Measurements from ENCODE around the gene ABHD16A. TPM values are rescaled to one million over a fixed set of nuclear protein-coding genes. Genes with fewer than 3 reads are reported as not detected.

The ABHD16A gene
- total and polyA plus RNA-seq, 4 donors = 26.6 to 59.4 (median 34.9) TPM

DNA sequence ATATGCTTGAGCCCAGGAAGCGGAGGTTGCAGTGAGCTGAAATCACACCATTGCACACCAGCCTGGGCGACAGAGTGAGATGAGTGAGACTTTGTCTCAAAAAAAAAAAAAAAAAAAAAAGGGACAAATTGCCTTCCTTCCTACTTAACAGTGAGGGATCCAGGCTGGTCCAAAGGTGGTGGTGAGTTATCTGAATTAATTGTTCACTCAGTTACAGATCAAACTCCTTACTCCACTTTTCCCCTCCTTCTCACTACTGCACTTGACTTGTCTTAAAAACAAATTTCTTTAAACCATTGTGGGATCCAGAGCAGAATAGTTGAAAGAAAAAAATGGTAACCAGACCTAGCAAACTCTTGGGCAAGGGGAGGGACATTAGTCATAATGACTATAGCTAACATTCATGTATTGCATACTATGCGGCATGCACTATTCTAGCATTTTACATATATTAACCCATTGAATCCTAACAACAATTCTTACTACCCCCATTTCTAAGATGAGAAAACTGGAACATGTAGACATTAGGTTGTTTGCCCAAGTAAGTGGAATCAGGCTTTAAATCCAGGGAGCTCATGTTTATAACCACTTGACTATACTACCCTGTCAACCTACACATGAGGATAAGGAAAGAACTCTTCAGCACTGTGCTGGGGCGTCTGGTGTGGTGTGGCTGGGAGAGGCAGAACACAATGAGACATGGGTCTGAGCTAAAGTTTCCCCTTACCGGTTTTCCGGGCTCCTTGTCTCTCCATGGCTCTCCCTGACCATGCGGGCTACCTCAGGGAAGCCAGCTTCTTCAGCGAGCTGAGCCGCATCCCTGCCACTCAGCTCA is 39.8 kb downstream of the ABHD16A start:
- Histone ChIP-seq H3K27me3 (ENCODE audit: control insufficient read depth in 4 of 4, insufficient read depth in 4 of 4, low read length in 3 of 4) (no peaks in the 10 kb centered on the region), H3K9ac (ENCODE audit: low read depth in 1 of 2, low read length in 2 of 2) (no peak overlapping the region), H3K4me3 (ENCODE audit: low read depth in 1 of 3, low read length in 3 of 3) (peak overlapping the region in 1 of 3 donors; percentile 87), H3K27ac (ENCODE audit: low read depth in 1 of 2, low read length in 2 of 2) (peak overlapping the region; percentile 94 to 96), H3K9me3 (ENCODE audit: control insufficient read depth in 4 of 4, low read length in 3 of 4) (no peaks in the 10 kb centered on the region), H3K4me1 (ENCODE audit: control insufficient read depth in 4 of 4, insufficient read depth in 4 of 4, low read length in 3 of 4) (peaks cover 17 to 65% (median 52%) of the 10 kb centered on the region in 4 donors), H3K36me3 (ENCODE audit: control insufficient read depth in 4 of 4, insufficient read depth in 3 of 4, low read depth in 1 of 4, low read length in 3 of 4) (peaks cover 2 to 14% (median 12%) of the 10 kb centered on the region in 4 donors)
- WGBS = 76% methylated on average over 9 of the region's 9 CpGs
- no peak for TF ChIP-seq RXRA (IDR thresholded peaks at IDR 0.05)
- TF ChIP-seq, protein P1, sequence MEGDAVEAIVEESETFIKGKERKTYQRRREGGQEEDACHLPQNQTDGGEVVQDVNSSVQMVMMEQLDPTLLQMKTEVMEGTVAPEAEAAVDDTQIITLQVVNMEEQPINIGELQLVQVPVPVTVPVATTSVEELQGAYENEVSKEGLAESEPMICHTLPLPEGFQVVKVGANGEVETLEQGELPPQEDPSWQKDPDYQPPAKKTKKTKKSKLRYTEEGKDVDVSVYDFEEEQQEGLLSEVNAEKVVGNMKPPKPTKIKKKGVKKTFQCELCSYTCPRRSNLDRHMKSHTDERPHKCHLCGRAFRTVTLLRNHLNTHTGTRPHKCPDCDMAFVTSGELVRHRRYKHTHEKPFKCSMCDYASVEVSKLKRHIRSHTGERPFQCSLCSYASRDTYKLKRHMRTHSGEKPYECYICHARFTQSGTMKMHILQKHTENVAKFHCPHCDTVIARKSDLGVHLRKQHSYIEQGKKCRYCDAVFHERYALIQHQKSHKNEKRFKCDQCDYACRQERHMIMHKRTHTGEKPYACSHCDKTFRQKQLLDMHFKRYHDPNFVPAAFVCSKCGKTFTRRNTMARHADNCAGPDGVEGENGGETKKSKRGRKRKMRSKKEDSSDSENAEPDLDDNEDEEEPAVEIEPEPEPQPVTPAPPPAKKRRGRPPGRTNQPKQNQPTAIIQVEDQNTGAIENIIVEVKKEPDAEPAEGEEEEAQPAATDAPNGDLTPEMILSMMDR (IDR thresholded peaks at IDR 0.05; ENCODE audit: low read depth, low read length, missing input control) = no peak
- TF ChIP-seq FOXA1 (IDR thresholded peaks at IDR 0.05) = no peak
- no peak for TF ChIP-seq JUND (IDR thresholded peaks at IDR 0.05)
- TF ChIP-seq, protein P2, sequence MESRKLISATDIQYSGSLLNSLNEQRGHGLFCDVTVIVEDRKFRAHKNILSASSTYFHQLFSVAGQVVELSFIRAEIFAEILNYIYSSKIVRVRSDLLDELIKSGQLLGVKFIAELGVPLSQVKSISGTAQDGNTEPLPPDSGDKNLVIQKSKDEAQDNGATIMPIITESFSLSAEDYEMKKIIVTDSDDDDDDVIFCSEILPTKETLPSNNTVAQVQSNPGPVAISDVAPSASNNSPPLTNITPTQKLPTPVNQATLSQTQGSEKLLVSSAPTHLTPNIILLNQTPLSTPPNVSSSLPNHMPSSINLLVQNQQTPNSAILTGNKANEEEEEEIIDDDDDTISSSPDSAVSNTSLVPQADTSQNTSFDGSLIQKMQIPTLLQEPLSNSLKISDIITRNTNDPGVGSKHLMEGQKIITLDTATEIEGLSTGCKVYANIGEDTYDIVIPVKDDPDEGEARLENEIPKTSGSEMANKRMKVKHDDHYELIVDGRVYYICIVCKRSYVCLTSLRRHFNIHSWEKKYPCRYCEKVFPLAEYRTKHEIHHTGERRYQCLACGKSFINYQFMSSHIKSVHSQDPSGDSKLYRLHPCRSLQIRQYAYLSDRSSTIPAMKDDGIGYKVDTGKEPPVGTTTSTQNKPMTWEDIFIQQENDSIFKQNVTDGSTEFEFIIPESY (IDR thresholded peaks at IDR 0.05) = no peak
- TF ChIP-seq RAD21 (IDR thresholded peaks at IDR 0.05) = no peak
- TF ChIP-seq HNF4G (IDR thresholded peaks at IDR 0.05) = no peak
- TF ChIP-seq YY1 (IDR thresholded peaks at IDR 0.05) = no peak
- no peak for TF ChIP-seq NR2F2 (IDR thresholded peaks at IDR 0.05)
- no peak for TF ChIP-seq SP1 (IDR thresholded peaks at IDR 0.05)
- TF ChIP-seq GABPA (IDR thresholded peaks at IDR 0.05 in 1 of 2, conservative IDR thresholded peaks at IDR 0.05 in 1 of 2) = no peak
- no peak for TF ChIP-seq FOXA2 (IDR thresholded peaks at IDR 0.05)
- TF ChIP-seq, protein P3, sequence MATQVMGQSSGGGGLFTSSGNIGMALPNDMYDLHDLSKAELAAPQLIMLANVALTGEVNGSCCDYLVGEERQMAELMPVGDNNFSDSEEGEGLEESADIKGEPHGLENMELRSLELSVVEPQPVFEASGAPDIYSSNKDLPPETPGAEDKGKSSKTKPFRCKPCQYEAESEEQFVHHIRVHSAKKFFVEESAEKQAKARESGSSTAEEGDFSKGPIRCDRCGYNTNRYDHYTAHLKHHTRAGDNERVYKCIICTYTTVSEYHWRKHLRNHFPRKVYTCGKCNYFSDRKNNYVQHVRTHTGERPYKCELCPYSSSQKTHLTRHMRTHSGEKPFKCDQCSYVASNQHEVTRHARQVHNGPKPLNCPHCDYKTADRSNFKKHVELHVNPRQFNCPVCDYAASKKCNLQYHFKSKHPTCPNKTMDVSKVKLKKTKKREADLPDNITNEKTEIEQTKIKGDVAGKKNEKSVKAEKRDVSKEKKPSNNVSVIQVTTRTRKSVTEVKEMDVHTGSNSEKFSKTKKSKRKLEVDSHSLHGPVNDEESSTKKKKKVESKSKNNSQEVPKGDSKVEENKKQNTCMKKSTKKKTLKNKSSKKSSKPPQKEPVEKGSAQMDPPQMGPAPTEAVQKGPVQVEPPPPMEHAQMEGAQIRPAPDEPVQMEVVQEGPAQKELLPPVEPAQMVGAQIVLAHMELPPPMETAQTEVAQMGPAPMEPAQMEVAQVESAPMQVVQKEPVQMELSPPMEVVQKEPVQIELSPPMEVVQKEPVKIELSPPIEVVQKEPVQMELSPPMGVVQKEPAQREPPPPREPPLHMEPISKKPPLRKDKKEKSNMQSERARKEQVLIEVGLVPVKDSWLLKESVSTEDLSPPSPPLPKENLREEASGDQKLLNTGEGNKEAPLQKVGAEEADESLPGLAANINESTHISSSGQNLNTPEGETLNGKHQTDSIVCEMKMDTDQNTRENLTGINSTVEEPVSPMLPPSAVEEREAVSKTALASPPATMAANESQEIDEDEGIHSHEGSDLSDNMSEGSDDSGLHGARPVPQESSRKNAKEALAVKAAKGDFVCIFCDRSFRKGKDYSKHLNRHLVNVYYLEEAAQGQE (IDR thresholded peaks at IDR 0.05) = no peak
- TF ChIP-seq TAF1 (conservative IDR thresholded peaks at IDR 0.05) = no peak
- TF ChIP-seq, protein P4, sequence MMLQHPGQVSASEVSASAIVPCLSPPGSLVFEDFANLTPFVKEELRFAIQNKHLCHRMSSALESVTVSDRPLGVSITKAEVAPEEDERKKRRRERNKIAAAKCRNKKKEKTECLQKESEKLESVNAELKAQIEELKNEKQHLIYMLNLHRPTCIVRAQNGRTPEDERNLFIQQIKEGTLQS (IDR thresholded peaks at IDR 0.05) = no peak
- TF ChIP-seq EGR1 (IDR thresholded peaks at IDR 0.05; ENCODE audit: low read depth in 2 of 2) = no peak
- no peak for DNase-seq (ENCODE audit: low spot score)

All from liver (tissue), 9 donors.